ENCODE measurements around the gene DDAH1. TPM values are rescaled to one million over a fixed set of nuclear protein-coding genes. Genes with fewer than 3 reads are reported as not detected.
A peak's percentile ranks its signal among the peaks of the same experiment; 100 is the strongest.
"Not testable (repeated sequence)": the region's sequence is repeated elsewhere in the genome, so short reads cannot be mapped to it uniquely, and the experiment has no call there.

The DDAH1 gene
- 5.4 TPM for total RNA-seq (ENCODE audit: unreplicated experiment)
- long read RNA-seq: 0 reads

- Mint-ChIP-seq H3K36me3 (ENCODE audit: unreplicated experiment) (no peaks in the 10 kb centered on the region), H3K27ac (ENCODE audit: unreplicated experiment) (no peak within 1 kb of the TSS), H3K4me1 (ENCODE audit: low read depth, unreplicated experiment) (peaks cover 2% of the 10 kb centered on the region), H3K9me3 (ENCODE audit: unreplicated experiment) (peaks cover 2% of the 10 kb centered on the region), H3K4me3 (ENCODE audit: unreplicated experiment) (peak within 1 kb of the TSS; percentile 79), H3K27me3 (ENCODE audit: unreplicated experiment) (peaks cover 9% of the 10 kb centered on the region)
- no peak for DNase-seq
- no peak for TF ChIP-seq CTCF (IDR thresholded peaks at IDR 0.05; ENCODE audit: partially characterized antibody, unreplicated experiment)
Measured at GRCh38 chr1:85465099-85465785, at the start of gene DDAH1. Gene DDAH1 (minus strand): TSS chr1:85465159. CDS start chr1:85465045, 114 bp downstream.

GRCh38 chr1:85513998-85514397 lies 49.0 kb upstream of the DDAH1 start:
- not testable (repeated sequence) for H3K4me3 Mint-ChIP-seq (ENCODE audit: unreplicated experiment); H3K9me3 Mint-ChIP-seq (ENCODE audit: unreplicated experiment)

GRCh38 chr1:85504417-85504816 lies 39.5 kb upstream of the DDAH1 start:
- H3K4me3 Mint-ChIP-seq (ENCODE audit: unreplicated experiment): no peak overlapping the region
- H3K36me3 Mint-ChIP-seq (ENCODE audit: unreplicated experiment): no peaks in the 10 kb centered on the region
- H3K4me1 Mint-ChIP-seq (ENCODE audit: low read depth, unreplicated experiment): no peaks in the 10 kb centered on the region
- no peak for DNase-seq
- H3K27me3 Mint-ChIP-seq (ENCODE audit: unreplicated experiment): peaks cover 1% of the 10 kb centered on the region
- no peaks in the 10 kb centered on the region for H3K9me3 Mint-ChIP-seq (ENCODE audit: unreplicated experiment)
- TF ChIP-seq CTCF (IDR thresholded peaks at IDR 0.05; ENCODE audit: partially characterized antibody, unreplicated experiment): no peak
- no peak overlapping the region for H3K27ac Mint-ChIP-seq (ENCODE audit: unreplicated experiment)

More at GRCh38 chr1:85513998-85514397, 49.0 kb upstream of the DDAH1 start:
- DNase-seq; H3K36me3 Mint-ChIP-seq (ENCODE audit: unreplicated experiment); H3K4me1 Mint-ChIP-seq (ENCODE audit: low read depth, unreplicated experiment); H3K27ac Mint-ChIP-seq (ENCODE audit: unreplicated experiment); H3K27me3 Mint-ChIP-seq (ENCODE audit: unreplicated experiment): not testable (repeated sequence)

- Mint-ChIP-seq H3K36me3 (ENCODE audit: unreplicated experiment) (no peaks in the 10 kb centered on the region), H3K27ac (ENCODE audit: unreplicated experiment) (peak overlapping the region; percentile 4), H3K4me3 (ENCODE audit: unreplicated experiment) (no peak overlapping the region), H3K27me3 (ENCODE audit: unreplicated experiment) (peaks cover 1% of the 10 kb centered on the region), H3K9me3 (ENCODE audit: unreplicated experiment) (no peaks in the 10 kb centered on the region), H3K4me1 (ENCODE audit: low read depth, unreplicated experiment) (no peaks in the 10 kb centered on the region)
- DNase-seq: no peak
- peak; percentile 75 for TF ChIP-seq CTCF (IDR thresholded peaks at IDR 0.05; ENCODE audit: partially characterized antibody, unreplicated experiment)
Measured at GRCh38 chr1:85502625-85503083, 37.7 kb upstream of the DDAH1 start.

- Mint-ChIP-seq H3K4me3 (ENCODE audit: unreplicated experiment) (no peak overlapping the region), H3K4me1 (ENCODE audit: low read depth, unreplicated experiment) (no peaks in the 10 kb centered on the region), H3K36me3 (ENCODE audit: unreplicated experiment) (no peaks in the 10 kb centered on the region), H3K27ac (ENCODE audit: unreplicated experiment) (no peak overlapping the region), H3K27me3 (ENCODE audit: unreplicated experiment) (peaks cover 1% of the 10 kb centered on the region), H3K9me3 (ENCODE audit: unreplicated experiment) (no peaks in the 10 kb centered on the region)
- TF ChIP-seq CTCF (IDR thresholded peaks at IDR 0.05; ENCODE audit: partially characterized antibody, unreplicated experiment): no peak
- no peak for DNase-seq
Measured at GRCh38 chr1:85502171-85502570, 37.2 kb upstream of the DDAH1 start.
